Rectal smooth muscle tissue (tissue), 1 donor: ENCODE results near the gene CCDC197.

Source experiments
- H3K27ac ChIP-seq: one replicate; pipeline ENCODE4 v1.7.0; 2013; ENCODE audit warnings: low read depth, low read length, inconsistent platforms
- H3K27me3 ChIP-seq: one replicate; pipeline ENCODE4 v1.7.0; 2013; ENCODE audit warnings: low read length; ENCODE audit not compliant: control insufficient read depth, insufficient read depth
- H3K36me3 ChIP-seq: one replicate; pipeline ENCODE4 v1.7.0; 2013; ENCODE audit warnings: low read length; ENCODE audit not compliant: control insufficient read depth, insufficient read depth
- H3K4me1 ChIP-seq: one replicate; pipeline ENCODE4 v1.7.0; 2013; ENCODE audit warnings: low read length; ENCODE audit not compliant: control insufficient read depth, insufficient read depth
- H3K4me3 ChIP-seq: one replicate; pipeline ENCODE4 v1.7.0; 2013; ENCODE audit warnings: low read length
- H3K9ac ChIP-seq: one replicate; pipeline ENCODE4 v1.7.0; 2013; ENCODE audit warnings: low read length

The CCDC197 gene

DNA sequence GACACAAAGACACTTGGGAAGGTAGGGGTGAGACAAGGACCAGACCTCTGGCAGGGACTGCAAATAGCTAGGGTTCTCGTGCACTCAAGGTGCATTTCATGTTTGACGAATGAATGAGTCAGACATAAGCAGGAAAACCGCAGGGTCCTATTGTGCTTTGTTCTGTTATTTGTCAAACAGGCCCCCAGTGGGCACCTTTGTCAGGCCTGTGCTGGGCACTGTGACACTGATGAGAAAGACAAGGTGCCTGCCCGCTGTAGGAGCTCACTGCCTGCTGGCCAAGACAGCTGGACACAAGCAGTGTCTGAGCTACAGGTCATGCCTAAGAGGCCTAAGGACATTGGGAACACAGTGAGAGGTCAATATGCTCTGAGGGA is 31.3 kb downstream of the CCDC197 start:
- Histone ChIP-seq H3K9ac (no peak overlapping the region), H3K4me1 (no peaks in the 10 kb centered on the region), H3K36me3 (no peaks in the 10 kb centered on the region), H3K27ac (no peak overlapping the region), H3K4me3 (no peak overlapping the region), H3K27me3 (no peaks in the 10 kb centered on the region)

DNA sequence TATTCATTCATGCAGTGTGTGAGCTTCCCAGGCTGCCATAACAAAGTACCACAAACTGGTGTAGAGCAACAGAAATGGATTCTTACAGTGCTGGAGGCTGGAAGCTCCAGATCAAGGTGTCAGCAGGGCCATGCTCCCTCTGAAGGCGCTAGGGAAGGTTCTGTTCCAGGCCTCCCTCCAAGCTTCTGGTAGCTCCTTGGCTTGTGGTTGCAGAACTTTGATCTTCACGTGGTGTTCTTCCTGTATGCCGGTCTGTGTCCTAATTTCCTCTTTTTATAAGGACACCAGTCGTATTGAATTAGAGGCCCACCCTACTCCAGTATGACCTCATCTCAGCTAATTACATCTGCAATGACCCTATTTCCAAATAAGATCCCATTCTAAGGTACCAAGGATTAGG is 32.2 kb downstream of the CCDC197 start:
- Histone ChIP-seq H3K4me3 (no peak overlapping the region), H3K27me3 (no peaks in the 10 kb centered on the region), H3K36me3 (no peaks in the 10 kb centered on the region), H3K4me1 (no peaks in the 10 kb centered on the region), H3K27ac (no peak overlapping the region), H3K9ac (no peak overlapping the region)

DNA sequence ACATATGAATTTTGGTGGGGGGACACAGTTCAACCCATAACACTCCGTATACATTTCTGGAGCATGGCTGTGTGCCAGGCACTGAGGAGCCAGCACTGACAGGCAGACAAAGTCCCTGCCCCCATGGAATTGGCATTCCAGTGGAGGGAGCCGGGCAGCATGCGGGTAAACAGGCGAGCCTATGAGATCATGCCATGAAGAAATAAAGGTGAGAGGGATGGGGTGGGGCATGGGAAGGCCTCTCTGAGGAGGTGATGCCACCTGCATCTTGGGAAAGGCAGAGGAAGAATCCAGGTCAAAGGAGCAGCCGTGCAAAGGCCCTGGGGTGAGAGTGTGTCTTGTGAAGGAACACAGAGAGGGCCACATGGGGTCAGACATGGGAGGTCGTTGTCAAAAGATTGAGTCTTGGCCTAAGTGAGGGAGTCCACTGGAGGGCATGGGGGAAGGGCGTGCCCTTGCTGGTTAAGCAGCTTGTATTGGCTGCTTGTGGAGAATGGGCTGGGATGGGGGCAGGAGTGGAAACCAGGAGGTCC is 32.6 kb downstream of the CCDC197 start:
- no peak overlapping the region for H3K4me3 ChIP-seq
- no peaks in the 10 kb centered on the region for H3K36me3 ChIP-seq
- no peaks in the 10 kb centered on the region for H3K27me3 ChIP-seq
- H3K27ac ChIP-seq = no peak overlapping the region
- H3K9ac ChIP-seq = no peak overlapping the region
- H3K4me1 ChIP-seq = no peaks in the 10 kb centered on the region

DNA sequence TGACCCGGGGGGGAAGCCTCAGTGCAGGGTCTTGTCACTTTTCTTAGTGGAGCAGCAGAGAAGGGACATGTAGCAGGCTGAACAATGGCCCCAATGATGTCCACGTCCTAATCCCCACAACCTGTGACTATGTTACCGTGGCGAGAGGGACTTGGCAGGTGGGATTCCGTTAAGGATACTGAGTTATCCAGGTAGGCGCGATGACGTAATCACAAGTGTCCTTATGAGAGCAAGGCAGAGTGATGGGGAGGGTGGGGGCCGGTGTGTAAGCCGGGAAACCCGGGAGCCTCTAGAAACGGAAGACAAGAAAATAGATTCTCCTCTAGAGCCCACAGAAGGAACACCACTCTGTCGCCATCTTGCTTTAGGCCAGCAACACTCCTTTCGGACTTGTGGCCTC is 33.5 kb downstream of the CCDC197 start:
- no peak overlapping the region for H3K4me3 ChIP-seq
- H3K27ac ChIP-seq = no peak overlapping the region
- H3K36me3 ChIP-seq = no peaks in the 10 kb centered on the region
- H3K27me3 ChIP-seq = no peaks in the 10 kb centered on the region
- no peaks in the 10 kb centered on the region for H3K4me1 ChIP-seq
- no peak overlapping the region for H3K9ac ChIP-seq

DNA sequence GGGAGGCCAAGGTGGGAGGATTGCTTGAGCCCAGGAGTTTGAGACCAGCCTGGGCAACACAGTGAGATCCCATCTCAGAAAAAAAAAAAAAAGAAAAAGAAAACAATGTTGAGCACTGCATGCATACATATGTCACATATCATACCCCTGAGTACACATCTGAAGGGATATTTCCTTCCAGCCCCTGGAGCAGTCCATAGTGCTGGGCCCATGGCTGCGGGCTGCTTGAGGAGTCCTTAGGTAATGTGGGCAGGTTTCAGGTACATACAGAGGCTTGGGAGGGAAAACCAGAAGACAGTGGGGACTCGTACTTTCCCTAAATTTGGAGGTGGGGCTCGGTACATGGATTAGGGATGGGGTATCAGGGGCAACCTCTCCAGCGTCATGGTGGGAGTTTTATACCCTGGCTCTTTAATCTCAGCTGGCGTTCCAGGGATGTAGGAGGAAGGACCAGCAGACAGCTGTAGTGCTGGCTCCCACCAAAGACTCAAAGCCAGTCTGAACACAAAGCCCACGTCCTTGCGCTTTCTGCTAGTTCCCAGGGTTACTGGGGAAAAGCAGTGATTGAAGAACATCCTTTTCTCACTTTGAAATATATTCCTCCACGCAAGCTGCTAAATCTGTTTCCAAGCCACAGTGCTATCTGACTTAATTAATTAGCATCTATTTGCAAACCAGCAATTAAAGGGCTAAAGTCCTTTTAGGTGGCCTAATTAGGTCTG is 34.2 kb downstream of the CCDC197 start:
- Histone ChIP-seq H3K27me3 (no peaks in the 10 kb centered on the region), H3K27ac (no peak overlapping the region), H3K4me1 (no peaks in the 10 kb centered on the region), H3K4me3 (no peak overlapping the region), H3K36me3 (no peaks in the 10 kb centered on the region), H3K9ac (no peak overlapping the region)

DNA sequence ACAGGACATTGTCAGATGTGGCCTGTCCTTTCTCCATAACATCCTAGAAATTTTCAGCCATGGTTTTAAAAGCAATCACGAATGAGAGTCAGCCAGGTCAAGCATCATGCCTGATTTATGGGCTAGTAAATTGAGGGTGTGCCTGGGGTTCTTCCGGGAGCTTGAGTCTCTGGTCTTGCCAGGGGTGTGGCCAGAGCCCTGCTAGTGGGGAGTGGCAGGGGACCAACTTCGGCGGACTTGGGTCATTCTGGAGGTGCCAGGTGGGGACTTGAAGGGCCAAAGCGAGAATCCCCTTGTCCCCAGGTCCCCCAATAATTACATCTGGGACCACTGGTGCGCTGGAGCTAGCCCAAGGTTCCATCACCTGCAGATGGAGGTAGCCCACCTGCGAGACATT is 34.8 kb downstream of the CCDC197 start:
- Histone ChIP-seq H3K4me1 (no peaks in the 10 kb centered on the region), H3K36me3 (no peaks in the 10 kb centered on the region), H3K4me3 (no peak overlapping the region), H3K27ac (no peak overlapping the region), H3K9ac (no peak overlapping the region), H3K27me3 (no peaks in the 10 kb centered on the region)

DNA sequence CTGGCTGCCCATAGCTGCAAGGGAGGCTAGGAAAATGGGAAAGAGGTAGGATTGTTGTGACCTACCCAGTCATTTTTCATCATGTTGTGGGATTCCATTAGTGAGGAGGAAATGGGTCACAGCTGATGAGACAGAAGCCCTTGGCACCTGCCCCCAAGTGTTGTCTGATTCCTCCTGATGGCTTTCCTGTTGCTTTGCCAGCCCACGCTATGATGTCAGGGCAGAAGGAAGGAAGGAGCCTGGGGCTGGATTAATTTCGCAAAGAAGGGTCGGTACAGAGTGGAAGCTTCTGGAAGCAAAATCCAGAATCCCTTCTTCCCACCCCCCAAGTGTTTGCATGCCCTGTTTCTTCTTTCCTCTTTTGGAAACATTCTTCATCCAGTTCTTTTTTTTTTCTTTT is 37.8 kb downstream of the CCDC197 start:
- H3K27me3 ChIP-seq = no peaks in the 10 kb centered on the region
- H3K36me3 ChIP-seq = no peaks in the 10 kb centered on the region
- no peaks in the 10 kb centered on the region for H3K4me1 ChIP-seq
- H3K27ac ChIP-seq = no peak overlapping the region
- H3K4me3 ChIP-seq = no peak overlapping the region
- H3K9ac ChIP-seq = no peak overlapping the region

DNA sequence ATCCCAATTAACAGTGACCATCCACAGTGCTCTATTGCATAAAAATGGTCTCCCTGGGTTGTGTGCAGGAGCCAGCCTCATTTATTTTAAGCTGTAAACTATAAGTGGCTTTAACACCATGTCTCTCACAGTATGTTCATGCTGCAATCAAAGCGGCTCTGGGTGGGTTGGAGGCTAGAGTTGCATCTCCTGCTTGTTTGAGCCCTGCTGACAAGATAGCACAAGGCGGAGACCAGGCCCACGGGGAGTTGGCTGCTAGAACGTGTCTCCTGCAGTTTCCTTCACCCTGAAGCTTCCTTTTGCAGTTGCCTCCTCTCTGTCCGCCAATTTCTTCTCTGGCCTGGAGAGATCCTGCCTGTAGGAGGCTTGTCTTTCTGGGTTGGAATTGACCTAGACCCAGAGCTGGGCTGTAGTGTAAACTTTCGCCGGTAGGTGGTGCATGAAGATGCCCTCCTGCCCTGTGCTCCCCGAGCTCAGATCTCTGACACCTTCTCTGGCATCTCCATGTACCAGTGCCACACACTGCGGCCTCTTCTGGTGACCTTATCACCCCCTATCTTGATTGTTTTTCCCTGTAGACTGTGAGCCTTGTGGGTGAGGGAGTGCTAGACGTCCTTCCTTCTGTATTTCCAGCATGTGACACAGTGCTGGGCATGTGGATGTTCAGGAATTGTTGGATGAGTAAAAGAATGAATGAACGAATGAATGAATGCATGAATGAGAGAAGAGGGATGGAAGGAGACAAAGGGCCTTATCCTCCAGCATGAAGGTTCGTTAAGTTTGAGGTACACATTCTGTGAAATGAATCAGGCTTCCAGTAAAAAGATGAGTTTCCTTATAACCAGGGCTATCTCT is 39.4 kb downstream of the CCDC197 start:
- H3K9ac ChIP-seq = no peak overlapping the region
- H3K36me3 ChIP-seq = no peaks in the 10 kb centered on the region
- no peaks in the 10 kb centered on the region for H3K27me3 ChIP-seq
- H3K4me1 ChIP-seq = no peaks in the 10 kb centered on the region
- H3K4me3 ChIP-seq = no peak overlapping the region
- H3K27ac ChIP-seq = no peak overlapping the region

DNA sequence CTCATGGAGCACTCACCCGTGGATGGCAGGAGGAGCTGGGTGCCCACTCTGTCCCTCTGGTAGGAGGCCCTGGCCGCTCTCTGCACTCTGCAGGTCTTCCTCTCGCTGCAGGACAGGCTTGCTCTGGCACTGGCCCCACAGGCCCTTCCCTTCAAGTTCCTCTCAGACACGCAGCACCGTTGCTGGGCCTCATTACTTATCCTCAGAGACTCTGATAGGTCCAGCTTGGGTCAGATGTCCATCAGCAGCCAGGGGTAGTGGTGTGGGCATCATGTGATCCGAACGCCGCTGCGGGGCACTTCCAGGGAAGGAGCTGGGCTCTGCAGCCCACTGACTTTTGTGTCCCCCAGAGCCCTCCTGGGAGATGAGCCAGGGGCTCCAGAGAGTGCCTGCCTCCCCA is 40.9 kb downstream of the CCDC197 start:
- Histone ChIP-seq H3K9ac (no peak overlapping the region), H3K27ac (no peak overlapping the region), H3K4me3 (no peak overlapping the region), H3K27me3 (no peaks in the 10 kb centered on the region), H3K4me1 (peaks cover 3% of the 10 kb centered on the region), H3K36me3 (no peaks in the 10 kb centered on the region)

DNA sequence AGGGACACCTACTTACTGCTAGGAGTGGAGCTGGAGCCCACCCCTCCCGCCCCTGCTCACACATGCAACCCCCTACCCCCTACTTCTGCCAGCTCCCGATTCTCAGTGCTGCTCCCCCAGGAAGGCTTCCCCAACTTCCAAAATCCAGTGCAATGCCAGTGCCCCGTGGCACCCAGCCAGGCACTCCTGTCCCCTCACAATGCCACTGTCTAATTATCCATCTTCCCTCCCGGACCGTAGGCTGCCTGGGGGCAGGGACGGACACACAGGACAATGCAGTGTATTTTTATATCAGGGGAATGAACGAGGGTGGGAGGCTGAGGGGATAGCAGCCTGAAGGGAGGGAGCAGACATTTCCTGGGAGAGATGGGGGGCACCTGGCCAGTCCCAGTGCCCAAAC is 41.4 kb downstream of the CCDC197 start:
- no peaks in the 10 kb centered on the region for H3K36me3 ChIP-seq

DNA sequence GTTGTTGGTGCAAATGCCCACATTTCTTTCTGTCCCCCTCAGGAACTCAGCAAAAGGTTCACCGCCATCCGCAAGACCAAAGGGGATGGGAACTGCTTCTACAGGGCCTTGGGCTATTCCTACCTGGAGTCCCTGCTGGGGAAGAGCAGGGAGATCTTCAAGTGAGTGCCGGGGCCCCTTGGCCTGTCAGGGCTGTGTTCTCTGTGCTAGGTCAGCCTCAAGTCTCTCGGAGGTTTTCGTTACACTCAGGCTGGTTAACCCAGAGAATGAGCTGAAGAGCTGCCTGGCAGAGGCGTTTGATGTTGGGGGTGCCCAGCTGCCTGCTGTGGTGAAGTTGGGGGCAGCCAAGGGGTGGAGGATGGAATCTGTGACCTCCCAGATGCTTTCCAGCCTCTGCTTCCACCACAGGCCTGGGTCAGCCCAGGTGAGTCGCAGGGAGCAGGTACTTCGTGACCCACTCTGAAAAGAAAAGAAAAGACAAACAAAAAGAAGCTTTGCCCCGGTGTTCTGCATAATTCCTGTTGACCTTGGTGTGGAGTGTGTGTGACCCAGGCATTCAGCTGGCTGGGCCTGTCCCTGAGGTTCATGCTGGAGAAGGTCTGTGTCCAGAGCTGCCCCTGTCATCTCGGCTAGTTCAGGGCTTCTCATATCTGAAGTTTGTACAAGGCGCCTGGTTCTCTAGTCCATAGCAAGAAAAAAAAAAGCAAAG is 42.0 kb downstream of the CCDC197 start:
- Histone ChIP-seq H3K9ac (no peak overlapping the region), H3K27me3 (no peaks in the 10 kb centered on the region), H3K4me3 (no peak overlapping the region), H3K4me1 (peaks cover 3% of the 10 kb centered on the region), H3K36me3 (no peaks in the 10 kb centered on the region), H3K27ac (no peak overlapping the region)

More for the DNA sequence above, 41.4 kb downstream of the CCDC197 start:
- Histone ChIP-seq H3K9ac (no peak overlapping the region), H3K4me3 (no peak overlapping the region), H3K27ac (no peak overlapping the region), H3K27me3 (no peaks in the 10 kb centered on the region), H3K4me1 (peaks cover 3% of the 10 kb centered on the region)

DNA sequence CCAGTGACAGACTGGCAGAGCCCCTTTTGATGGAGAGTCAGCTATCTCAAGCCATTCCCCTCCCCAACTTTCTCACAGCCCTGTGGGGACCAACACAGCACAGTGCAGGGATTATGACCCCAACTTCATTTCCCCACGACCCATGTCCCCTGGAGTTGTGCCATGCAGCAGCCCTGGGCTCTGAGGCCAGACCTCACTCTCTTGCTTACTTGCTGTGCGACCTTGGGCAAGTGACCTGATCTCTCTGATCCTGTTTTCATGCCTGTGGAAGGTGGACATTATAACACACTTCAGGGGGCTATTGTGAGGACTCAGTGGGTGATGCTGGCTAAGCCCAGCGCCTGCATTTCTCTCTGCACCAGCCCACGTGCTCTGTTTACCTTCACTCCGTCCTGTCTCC is 43.1 kb downstream of the CCDC197 start:
- Histone ChIP-seq H3K4me3 (no peak overlapping the region), H3K9ac (no peak overlapping the region), H3K4me1 (peaks cover 3% of the 10 kb centered on the region), H3K27me3 (no peaks in the 10 kb centered on the region), H3K27ac (no peak overlapping the region), H3K36me3 (no peaks in the 10 kb centered on the region)
